AG09319 (cell line): Measurements from ENCODE around the gene ZNF8.

Experiments
- DNase-seq: peaks from one replicate; pipeline ENCODE4 v3.0.0-alpha.2; 2010; ENCODE audit warnings: low read depth; ENCODE audit errors: extremely low read depth
- TF ChIP-seq, protein P1 (sequence below): IDR thresholded peaks from 2 replicates; pipeline ENCODE4 v1.5.1; 2011; ENCODE audit warnings: low read depth, mild to moderate bottlenecking, inconsistent platforms, low read length, moderate library complexity

ZNF8 gene

DNA sequence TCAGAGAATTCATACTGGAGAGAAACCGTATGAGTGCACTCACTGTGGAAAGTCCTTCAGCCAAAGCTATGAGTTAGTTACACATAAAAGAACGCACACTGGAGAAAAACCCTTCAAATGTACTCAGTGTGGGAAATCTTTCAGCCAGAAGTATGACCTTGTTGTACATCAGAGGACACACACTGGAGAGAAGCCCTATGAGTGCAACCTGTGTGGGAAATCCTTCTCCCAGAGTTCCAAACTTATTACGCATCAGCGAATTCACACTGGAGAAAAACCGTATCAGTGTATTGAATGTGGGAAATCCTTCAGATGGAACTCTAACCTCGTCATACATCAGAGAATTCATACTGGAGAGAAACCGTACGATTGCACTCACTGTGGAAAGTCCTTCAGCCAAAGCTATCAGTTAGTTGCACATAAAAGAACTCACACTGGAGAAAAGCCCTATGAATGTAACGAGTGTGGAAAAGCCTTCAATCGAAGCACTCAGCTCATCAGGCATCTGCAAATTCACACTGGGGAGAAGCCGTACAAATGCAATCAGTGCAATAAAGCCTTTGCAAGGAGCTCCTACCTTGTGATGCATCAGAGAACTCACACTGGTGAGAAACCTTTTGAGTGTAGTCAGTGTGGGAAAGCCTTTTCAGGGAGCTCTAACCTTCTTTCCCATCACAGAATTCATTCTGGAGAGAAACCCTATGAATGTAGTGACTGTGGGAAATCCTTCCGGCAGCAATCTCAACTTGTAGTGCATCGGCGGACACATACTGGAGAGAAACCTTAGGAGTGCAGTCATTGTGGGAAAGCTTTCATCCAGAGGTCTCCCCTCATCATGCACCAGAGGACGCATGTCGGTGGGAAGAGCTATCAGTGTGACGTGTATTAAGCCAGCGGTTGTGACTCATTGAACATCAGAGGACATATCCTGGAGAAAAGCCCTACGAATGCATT lies 16.5 kb upstream of the ZNF8 start:
- no peak for DNase-seq
- TF ChIP-seq, protein P1, sequence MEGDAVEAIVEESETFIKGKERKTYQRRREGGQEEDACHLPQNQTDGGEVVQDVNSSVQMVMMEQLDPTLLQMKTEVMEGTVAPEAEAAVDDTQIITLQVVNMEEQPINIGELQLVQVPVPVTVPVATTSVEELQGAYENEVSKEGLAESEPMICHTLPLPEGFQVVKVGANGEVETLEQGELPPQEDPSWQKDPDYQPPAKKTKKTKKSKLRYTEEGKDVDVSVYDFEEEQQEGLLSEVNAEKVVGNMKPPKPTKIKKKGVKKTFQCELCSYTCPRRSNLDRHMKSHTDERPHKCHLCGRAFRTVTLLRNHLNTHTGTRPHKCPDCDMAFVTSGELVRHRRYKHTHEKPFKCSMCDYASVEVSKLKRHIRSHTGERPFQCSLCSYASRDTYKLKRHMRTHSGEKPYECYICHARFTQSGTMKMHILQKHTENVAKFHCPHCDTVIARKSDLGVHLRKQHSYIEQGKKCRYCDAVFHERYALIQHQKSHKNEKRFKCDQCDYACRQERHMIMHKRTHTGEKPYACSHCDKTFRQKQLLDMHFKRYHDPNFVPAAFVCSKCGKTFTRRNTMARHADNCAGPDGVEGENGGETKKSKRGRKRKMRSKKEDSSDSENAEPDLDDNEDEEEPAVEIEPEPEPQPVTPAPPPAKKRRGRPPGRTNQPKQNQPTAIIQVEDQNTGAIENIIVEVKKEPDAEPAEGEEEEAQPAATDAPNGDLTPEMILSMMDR: no peak

GRCh38 chr19:58262922-58263296 lies 15.8 kb upstream of the ZNF8 start:
- TF ChIP-seq, protein P1: no peak

DNA sequence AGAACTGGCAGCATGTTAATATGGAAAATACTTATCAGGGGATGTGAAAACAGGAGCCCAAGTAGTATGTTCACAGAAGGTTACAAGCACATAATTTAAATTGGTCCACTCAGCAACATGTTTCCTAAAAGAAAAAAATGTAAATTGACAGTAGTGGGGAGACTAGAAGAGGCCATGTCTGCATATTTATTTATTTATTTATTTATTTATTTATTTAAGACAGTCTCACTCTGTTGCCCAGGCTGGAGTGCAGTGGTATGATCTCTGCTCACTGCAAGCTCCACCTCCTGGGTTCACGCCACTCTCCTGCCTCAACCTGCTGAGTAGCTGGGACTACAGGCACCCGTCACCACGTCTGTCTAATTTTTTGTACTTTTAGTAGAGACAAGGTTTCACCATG lies 13.7 kb upstream of the ZNF8 start:
- TF ChIP-seq, protein P1: no peak
- no peak for DNase-seq

More at GRCh38 chr19:58262922-58263296, 15.8 kb upstream of the ZNF8 start:
- no peak for DNase-seq

- TF ChIP-seq, protein P1: no peak
- DNase-seq: no peak
Observed at GRCh38 chr19:58268344-58268743, 10.4 kb upstream of the ZNF8 start.

GRCh38 chr19:58274771-58275201 lies 4.0 kb upstream of the ZNF8 start:
- no peak for DNase-seq
- TF ChIP-seq, protein P1: no peak

DNA sequence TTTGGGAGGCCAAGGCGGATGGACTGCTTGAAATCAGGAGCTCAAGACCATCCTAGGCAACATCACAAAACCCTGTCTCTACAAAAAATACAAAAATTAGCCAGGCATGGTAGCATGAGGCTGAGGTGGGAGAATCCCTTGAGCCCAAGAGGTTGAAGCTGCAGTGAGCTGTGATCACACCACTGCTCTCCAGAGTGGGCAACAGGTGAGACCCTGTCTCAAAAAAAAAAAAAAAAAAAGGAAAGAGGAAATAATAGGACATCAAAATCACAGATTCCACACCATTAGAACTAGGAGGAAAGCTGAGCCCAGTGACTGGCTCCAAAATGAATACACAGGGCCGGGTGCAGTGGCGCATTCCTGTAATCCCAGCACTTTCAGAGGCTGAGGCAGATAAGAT lies 3.2 kb upstream of the ZNF8 start:
- no peak for DNase-seq
- TF ChIP-seq, protein P1: no peak

DNA sequence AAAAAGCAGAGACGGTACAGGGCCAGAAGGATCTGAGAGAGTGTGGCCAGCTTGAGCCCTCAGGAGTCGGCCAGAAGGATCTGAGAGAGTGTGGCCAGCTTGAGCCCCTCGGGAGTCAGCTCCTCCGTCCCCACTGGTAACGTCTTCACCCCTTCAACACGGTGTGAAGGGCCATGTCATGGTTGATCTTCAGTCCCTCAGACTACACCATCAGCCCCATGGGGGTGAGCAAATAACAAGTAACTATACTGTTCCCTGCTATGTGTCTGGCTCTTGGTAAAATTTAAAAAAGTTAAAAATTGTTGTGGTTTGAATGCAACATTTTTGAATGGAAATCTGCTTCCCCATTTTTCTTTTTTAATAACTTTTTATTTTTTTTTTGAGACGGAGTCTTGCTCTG lies 1.6 kb upstream of the ZNF8 start:
- TF ChIP-seq, protein P1: no peak
- no peak for DNase-seq
